ENCODE measurements around the gene AP1AR. TPM values are rescaled to one million over a fixed set of nuclear protein-coding genes. Genes with fewer than 3 reads are reported as not detected.

Gene AP1AR
- total and polyA plus RNA-seq, 2 of the 8 experiments (the other 6 are each of a cell fraction or from before 2014, with no cell fraction given), result 5.3 to 27.7 TPM

DNA sequence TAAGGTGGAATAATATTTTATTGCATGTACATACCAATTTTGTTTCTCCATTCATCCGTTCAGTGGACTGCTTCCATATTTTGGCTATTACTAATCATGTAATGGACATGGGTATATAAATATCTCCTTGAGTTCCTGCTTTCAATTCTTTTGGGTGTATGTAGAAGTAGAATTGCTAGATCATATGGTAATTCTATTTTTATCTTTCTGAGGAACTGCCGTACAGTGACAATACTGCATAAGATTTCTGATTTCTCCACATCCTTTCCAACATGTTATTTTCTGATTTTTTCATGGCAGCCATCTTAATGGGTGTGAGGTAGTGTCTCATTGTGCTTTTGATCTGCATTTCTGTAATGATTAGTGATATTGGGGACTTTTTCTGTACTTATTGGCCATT lies 84.8 kb downstream of the AP1AR start (continued):
- TF ChIP-seq SP4 (IDR thresholded peaks at IDR 0.05; ENCODE audit: low read length), result no peak
- TF ChIP-seq SAP30 (IDR thresholded peaks at IDR 0.05; ENCODE audit: insufficient read depth, insufficient replicate concordance, low read length), result no peak
- no peak for TF ChIP-seq HDAC2 (IDR thresholded peaks at IDR 0.05; ENCODE audit: borderline replicate concordance in 1 of 2, low read depth in 2 of 2, low read length in 2 of 2)
- TF ChIP-seq KDM1A (IDR thresholded peaks at IDR 0.05; ENCODE audit: borderline replicate concordance, low read length), result no peak
- TF ChIP-seq, protein P1, sequence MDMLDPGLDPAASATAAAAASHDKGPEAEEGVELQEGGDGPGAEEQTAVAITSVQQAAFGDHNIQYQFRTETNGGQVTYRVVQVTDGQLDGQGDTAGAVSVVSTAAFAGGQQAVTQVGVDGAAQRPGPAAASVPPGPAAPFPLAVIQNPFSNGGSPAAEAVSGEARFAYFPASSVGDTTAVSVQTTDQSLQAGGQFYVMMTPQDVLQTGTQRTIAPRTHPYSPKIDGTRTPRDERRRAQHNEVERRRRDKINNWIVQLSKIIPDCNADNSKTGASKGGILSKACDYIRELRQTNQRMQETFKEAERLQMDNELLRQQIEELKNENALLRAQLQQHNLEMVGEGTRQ (IDR thresholded peaks at IDR 0.05; ENCODE audit: low read length), result no peak
- no peak for TF ChIP-seq FOSL1 (IDR thresholded peaks at IDR 0.05; ENCODE audit: insufficient read depth, low read depth, low read length)
